ENCODE results near the gene GRID1.

DNA sequence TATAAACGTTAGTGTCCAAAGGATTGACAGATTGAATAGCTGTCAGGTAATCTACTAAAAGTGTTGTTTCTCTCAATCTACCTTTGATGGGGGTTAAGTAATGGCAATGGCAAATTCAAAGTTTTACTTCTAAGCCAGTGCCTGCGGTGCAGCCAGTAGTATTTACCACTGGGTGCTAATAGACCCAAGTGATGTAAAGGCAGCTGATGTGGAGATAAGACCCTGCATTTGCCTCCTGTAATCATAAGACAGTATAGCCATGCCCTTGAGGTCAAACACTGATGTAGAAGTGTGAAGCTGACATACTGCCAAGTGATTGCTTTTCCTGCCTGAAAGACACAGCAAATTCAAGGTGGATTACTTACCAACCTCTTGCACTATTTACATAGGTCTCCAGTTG is 572.0 kb downstream of the GRID1 start:
- TF ChIP-seq CTCF (IDR thresholded peaks at IDR 0.05; ENCODE audit: low read length) (no peak), EZH2 (optimal IDR thresholded peaks at IDR 0.05; ENCODE audit: low read depth, low read length) (no peak)
